Measurements from ENCODE around the gene SYT2. TPM values are rescaled to one million over a fixed set of nuclear protein-coding genes. Genes with fewer than 3 reads are reported as not detected.

SYT2 gene
- total RNA-seq, 4 donors from 2014 or later: 0.11 to 0.19 TPM; not detected in 2

DNA sequence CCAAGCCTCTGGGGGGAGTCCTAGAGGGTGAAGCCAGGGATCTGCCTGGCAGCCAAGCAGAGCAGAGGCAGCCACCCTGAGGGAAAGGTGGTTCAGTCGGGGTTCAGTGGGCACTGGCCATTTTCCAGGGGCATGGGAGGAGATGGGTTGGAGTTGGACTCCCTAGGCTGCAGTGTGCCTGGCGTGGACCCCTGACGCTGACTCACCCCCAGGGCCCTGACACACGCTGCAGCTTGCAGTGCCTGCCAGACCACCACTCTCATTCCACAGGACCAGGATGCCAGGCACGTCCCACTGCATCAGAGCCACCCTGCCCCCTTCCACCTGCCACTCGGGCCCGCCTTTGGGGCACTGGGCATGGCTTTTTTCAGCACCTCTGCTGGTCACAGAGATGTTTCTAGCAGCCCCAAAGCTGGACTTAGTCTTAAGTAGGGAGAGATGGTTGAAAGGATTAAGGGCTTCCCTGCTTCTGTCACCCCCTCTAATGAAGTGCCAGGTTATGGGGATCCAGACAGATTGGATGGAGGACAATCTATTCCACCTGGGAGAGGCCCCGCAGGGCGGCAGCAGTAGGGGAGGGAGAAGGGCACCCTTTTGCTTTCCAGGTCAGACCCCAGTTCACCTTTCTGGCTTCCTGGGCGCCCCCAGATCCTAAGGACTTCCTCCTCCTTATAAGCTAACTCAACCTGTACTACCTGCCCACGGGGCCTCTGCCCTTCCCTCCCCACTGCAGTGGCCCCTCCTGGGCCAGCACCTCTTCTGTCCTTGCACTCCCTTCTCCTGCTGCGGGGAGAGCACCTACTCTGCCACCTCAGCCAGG is 1.6 kb downstream of the SYT2 start:
- H3K4me1 ChIP-seq: peaks cover 11 to 18% (median 17%) of the 10 kb centered on the region in 4 donors
- TF ChIP-seq POLR2AphosphoS5 (IDR thresholded peaks at IDR 0.05): no peak
- TF ChIP-seq EP300 (IDR thresholded peaks at IDR 0.05): no peak
- TF ChIP-seq CTCF (IDR thresholded peaks at IDR 0.05): no peak
- TF ChIP-seq POLR2A (IDR thresholded peaks at IDR 0.05; ENCODE audit: low read depth): no peak
- no peaks in the 10 kb centered on the region for H3K9me3 ChIP-seq
- no peak overlapping the region for H3K4me3 ChIP-seq
- H3K36me3 ChIP-seq: no peaks in the 10 kb centered on the region
- no peak overlapping the region for H3K27ac ChIP-seq (replicated peaks in 1 of 4)
- no peak for DNase-seq (ENCODE audit: extremely low spot score)
- intact Hi-C loops (cut with DNase I): no loop called here
- WGBS: 76% methylated on average over 6 of the region's 12 CpGs
- H3K27me3 ChIP-seq: peaks cover 0 to 84% (median 28%) of the 10 kb centered on the region in 4 donors

DNA sequence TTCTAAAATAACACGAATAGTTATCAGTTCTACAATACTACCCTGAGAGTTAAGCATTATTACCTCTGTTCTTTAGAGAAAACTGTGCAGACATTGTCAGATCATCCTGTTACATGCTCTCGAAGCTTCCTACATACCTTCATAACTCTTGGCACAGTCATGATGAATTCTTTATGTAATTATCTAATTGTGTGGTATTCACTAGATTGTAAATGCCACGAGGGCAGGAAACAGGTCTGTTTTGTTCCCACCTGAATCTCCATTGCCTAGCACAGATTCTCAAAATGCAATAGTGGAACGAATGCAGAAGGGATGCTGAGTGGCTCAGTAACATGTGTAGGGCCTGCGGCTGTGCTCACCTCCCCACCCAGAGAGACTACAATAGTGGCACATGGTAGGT is 3.4 kb downstream of the SYT2 start:
- Histone ChIP-seq H3K4me3 (no peak overlapping the region), H3K36me3 (no peaks in the 10 kb centered on the region), H3K27me3 (peaks cover 0 to 95% (median 28%) of the 10 kb centered on the region in 4 donors), H3K4me1 (peaks cover 11 to 18% (median 17%) of the 10 kb centered on the region in 4 donors), H3K9me3 (no peaks in the 10 kb centered on the region), H3K27ac (replicated peaks in 1 of 4) (no peak overlapping the region)
- WGBS: 77% methylated on average over 5 of the region's 5 CpGs
- intact Hi-C loops (cut with DNase I): no loop called here
- TF ChIP-seq POLR2A (IDR thresholded peaks at IDR 0.05; ENCODE audit: low read depth): no peak
- no peak for TF ChIP-seq CTCF (IDR thresholded peaks at IDR 0.05)
- no peak for TF ChIP-seq EP300 (IDR thresholded peaks at IDR 0.05)
- TF ChIP-seq POLR2AphosphoS5 (IDR thresholded peaks at IDR 0.05): no peak
- no peak for DNase-seq (ENCODE audit: extremely low spot score)

DNA sequence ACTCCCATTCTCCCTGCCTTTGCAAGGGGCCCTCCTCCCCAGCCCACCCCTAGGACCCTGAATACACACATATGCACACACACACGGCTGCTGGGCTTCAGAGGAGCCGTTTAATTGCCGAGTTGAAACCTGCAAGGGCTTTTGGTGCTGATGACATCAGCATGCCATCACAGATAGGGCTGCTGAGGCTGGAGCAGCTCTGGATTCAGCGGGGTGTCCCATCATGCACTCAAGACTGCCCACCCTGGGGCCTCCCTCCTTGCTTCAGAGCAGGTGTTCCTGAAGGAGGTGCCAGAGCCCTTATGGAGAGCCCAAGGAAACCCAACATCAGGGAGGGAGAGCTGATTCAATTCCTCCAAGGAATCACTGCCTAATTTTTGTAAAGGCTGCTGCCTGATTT is 5.7 kb downstream of the SYT2 start:
- 77% methylated on average over 4 of the region's 4 CpGs for WGBS
- Histone ChIP-seq H3K9me3 (no peaks in the 10 kb centered on the region), H3K4me3 (no peak overlapping the region), H3K4me1 (peaks cover 2 to 6% (median 6%) of the 10 kb centered on the region in 4 donors), H3K27me3 (peaks cover 0 to 76% (median 15%) of the 10 kb centered on the region in 4 donors), H3K27ac (replicated peaks in 1 of 4) (no peak overlapping the region), H3K36me3 (no peaks in the 10 kb centered on the region)
- no peak for DNase-seq (ENCODE audit: extremely low spot score)
- TF ChIP-seq POLR2A (IDR thresholded peaks at IDR 0.05; ENCODE audit: low read depth) (no peak), POLR2AphosphoS5 (IDR thresholded peaks at IDR 0.05) (no peak), CTCF (IDR thresholded peaks at IDR 0.05) (no peak), EP300 (IDR thresholded peaks at IDR 0.05) (no peak)
- intact Hi-C loops (cut with DNase I): no loop called here

GRCh38 chr1:202703191-202703590 is 7.1 kb downstream of the SYT2 start:
- no peak overlapping the region for H3K27ac ChIP-seq (replicated peaks in 1 of 4)
- no peaks in the 10 kb centered on the region for H3K9me3 ChIP-seq
- no peaks in the 10 kb centered on the region for H3K4me1 ChIP-seq
- 73% methylated on average over 6 of the region's 6 CpGs for WGBS
- intact Hi-C loops (cut with DNase I): no loop called here
- H3K4me3 ChIP-seq: no peak overlapping the region
- no peaks in the 10 kb centered on the region for H3K36me3 ChIP-seq
- TF ChIP-seq EP300 (IDR thresholded peaks at IDR 0.05) (no peak), POLR2AphosphoS5 (IDR thresholded peaks at IDR 0.05) (no peak), POLR2A (IDR thresholded peaks at IDR 0.05; ENCODE audit: low read depth) (no peak), CTCF (IDR thresholded peaks at IDR 0.05) (no peak)
- DNase-seq (ENCODE audit: extremely low spot score): no peak
- H3K27me3 ChIP-seq: peaks cover 0 to 73% (median under 1%) of the 10 kb centered on the region in 4 donors

Measured in esophagus muscularis mucosa (tissue), 4 donors.